ENCODE results near the gene RCAN2. TPM values are rescaled to one million over a fixed set of nuclear protein-coding genes. Genes with fewer than 3 reads are reported as not detected.

The RCAN2 gene
- total and polyA plus RNA-seq, 7 donors: 2.6 to 108 (median 20.0) TPM

DNA sequence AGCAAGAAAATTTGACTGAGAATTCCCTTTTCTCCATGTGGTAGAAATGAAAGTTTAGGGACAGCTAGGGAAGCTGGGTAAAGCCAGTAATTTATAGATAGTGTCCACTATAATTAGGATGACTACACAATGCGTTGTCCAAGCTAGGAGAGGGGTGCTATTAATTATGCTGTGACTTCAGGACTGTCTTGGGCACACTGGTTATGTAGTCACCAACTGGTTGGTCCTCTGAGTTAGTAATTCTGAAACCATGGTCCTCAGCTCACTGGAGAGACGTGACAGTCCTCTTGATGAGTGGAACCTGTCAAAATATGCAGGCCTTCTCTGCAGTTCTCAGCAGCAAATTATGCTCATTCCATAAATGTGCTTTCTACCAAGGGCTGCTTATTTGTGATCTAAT lies 225.9 kb downstream of the RCAN2 start:
- WGBS, 3 donors: 81 to 100% (median 89%) methylated on average over 2 of the region's 2 CpGs
- intact Hi-C loops (cut with DNase I): no loop called here
- peaks cover 3% of the 10 kb centered on the region for H3K4me1 ChIP-seq
- TF ChIP-seq, protein P1, sequence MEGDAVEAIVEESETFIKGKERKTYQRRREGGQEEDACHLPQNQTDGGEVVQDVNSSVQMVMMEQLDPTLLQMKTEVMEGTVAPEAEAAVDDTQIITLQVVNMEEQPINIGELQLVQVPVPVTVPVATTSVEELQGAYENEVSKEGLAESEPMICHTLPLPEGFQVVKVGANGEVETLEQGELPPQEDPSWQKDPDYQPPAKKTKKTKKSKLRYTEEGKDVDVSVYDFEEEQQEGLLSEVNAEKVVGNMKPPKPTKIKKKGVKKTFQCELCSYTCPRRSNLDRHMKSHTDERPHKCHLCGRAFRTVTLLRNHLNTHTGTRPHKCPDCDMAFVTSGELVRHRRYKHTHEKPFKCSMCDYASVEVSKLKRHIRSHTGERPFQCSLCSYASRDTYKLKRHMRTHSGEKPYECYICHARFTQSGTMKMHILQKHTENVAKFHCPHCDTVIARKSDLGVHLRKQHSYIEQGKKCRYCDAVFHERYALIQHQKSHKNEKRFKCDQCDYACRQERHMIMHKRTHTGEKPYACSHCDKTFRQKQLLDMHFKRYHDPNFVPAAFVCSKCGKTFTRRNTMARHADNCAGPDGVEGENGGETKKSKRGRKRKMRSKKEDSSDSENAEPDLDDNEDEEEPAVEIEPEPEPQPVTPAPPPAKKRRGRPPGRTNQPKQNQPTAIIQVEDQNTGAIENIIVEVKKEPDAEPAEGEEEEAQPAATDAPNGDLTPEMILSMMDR (IDR thresholded peaks at IDR 0.05): no peak
- H3K9me3 ChIP-seq: no peaks in the 10 kb centered on the region
- H3K36me3 ChIP-seq (ENCODE audit: insufficient read depth in 1 of 2, low read depth in 1 of 2): no peaks in the 10 kb centered on the region
- H3K4me3 ChIP-seq: no peak overlapping the region
- no peak for DNase-seq
- no peak for ATAC-seq
- H3K27ac ChIP-seq: no peak overlapping the region
- H3K27me3 ChIP-seq (ENCODE audit: insufficient read depth in 3 of 3, low read length in 2 of 3): no peaks in the 10 kb centered on the region

DNA sequence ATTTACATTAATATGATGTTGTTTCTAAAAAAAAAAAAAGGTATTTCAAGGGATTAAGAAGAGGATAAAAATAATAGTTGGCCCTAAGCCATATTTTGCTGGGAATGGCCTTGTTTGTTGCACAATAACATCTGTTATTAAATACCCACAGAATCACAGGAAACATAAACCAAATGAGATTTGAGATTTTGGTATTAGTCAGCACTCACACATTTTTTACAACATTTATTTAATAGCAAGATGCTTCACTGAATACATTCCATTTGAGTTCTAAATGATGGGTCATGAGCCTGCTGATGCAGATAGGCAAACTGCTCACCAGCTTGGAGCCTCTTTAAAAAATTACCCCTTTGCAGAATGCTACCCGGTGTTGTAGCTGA lies 227.6 kb downstream of the RCAN2 start:
- DNase-seq: no peak
- intact Hi-C loops (cut with DNase I): no loop called here
- TF ChIP-seq, protein P1 (IDR thresholded peaks at IDR 0.05): no peak
- Histone ChIP-seq H3K27ac (no peak overlapping the region), H3K36me3 (ENCODE audit: insufficient read depth in 1 of 2, low read depth in 1 of 2) (no peaks in the 10 kb centered on the region), H3K27me3 (ENCODE audit: insufficient read depth in 3 of 3, low read length in 2 of 3) (no peaks in the 10 kb centered on the region), H3K9me3 (no peaks in the 10 kb centered on the region), H3K4me1 (peaks cover 3% of the 10 kb centered on the region), H3K4me3 (no peak overlapping the region)
- WGBS, 3 donors: 12 to 33% (median 14%) methylated on average over 1 of the region's 1 CpG
- peak in 2 of 4 donors; percentile 49 to 60 for ATAC-seq

DNA sequence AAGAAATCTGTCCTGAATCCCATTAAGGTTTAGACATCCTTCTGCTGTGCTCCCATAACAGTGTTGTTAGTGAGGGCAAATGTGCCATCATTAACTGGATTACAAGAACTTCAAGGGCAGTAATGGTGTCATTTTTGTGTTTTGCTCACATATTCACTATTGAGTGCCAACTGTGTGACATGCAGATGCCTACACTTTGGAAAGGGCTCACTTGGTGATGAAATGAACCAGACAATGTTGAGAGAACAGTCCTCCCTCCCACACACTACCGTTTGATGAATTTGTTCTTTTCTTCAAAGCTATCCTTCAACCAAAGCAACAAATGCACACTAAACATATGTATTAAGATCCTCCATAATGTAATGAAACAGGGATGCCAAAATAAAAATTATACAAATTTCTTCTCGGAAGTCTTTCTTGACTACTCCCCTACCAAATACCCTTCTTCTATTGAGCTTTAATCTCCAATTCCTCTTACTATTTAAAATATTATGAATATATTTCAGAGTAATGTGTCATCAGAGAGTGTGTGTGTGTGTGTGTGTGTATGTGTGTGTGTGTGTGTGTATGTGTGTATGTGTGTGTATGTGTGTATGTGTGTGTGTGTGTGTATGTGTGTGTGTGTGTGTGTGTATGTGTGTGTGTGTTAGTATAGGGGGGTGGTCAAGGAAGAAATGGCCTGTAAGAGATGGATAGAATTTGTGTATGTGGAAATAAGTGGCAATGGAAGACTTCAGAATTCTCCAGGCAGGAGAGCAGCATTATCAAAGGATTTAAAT lies 228.1 kb downstream of the RCAN2 start:
- Histone ChIP-seq H3K36me3 (ENCODE audit: insufficient read depth in 1 of 2, low read depth in 1 of 2) (no peaks in the 10 kb centered on the region), H3K4me3 (no peak overlapping the region), H3K9me3 (no peaks in the 10 kb centered on the region), H3K27ac (no peak overlapping the region), H3K27me3 (ENCODE audit: insufficient read depth in 3 of 3, low read length in 2 of 3) (no peaks in the 10 kb centered on the region), H3K4me1 (peaks cover 3% of the 10 kb centered on the region)
- intact Hi-C loops (cut with DNase I): no loop called here
- DNase-seq (no peak), ATAC-seq (peak in 2 of 4 donors; percentile 42 to 50)
- TF ChIP-seq, protein P1 (IDR thresholded peaks at IDR 0.05): no peak
- WGBS, 3 donors: 59 to 68% (median 60%) methylated on average over 2 of the region's 2 CpGs

DNA sequence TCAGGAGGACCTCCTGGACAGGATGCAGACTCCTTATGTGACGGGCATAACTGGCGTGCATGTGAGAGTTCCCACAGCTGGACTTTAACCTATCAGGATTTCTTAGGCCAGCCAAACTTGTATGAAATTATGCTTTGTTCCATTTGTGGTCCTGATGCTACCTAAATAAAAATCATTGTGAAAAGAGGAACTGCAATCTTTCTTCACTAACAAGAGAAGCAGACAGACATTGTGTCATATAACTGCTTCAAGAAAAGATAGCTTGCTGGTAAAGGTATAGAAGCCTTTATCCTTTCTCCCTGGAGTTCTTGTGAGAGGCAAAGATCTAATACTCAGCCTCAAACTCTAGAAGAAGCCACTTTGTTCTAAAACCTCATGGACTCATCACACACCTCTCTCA lies 233.0 kb downstream of the RCAN2 start:
- WGBS, 3 donors: 87 to 94% (median 90%) methylated on average over 2 of the region's 2 CpGs
- no peaks in the 10 kb centered on the region for H3K9me3 ChIP-seq
- no peak overlapping the region for H3K4me3 ChIP-seq
- H3K36me3 ChIP-seq (ENCODE audit: insufficient read depth in 1 of 2, low read depth in 1 of 2): no peaks in the 10 kb centered on the region
- intact Hi-C loops (cut with DNase I): no loop called here
- TF ChIP-seq, protein P1 (IDR thresholded peaks at IDR 0.05): no peak
- no peaks in the 10 kb centered on the region for H3K4me1 ChIP-seq
- no peak overlapping the region for H3K27ac ChIP-seq
- no peak for DNase-seq
- ATAC-seq: no peak
- H3K27me3 ChIP-seq (ENCODE audit: insufficient read depth in 3 of 3, low read length in 2 of 3): no peaks in the 10 kb centered on the region

DNA sequence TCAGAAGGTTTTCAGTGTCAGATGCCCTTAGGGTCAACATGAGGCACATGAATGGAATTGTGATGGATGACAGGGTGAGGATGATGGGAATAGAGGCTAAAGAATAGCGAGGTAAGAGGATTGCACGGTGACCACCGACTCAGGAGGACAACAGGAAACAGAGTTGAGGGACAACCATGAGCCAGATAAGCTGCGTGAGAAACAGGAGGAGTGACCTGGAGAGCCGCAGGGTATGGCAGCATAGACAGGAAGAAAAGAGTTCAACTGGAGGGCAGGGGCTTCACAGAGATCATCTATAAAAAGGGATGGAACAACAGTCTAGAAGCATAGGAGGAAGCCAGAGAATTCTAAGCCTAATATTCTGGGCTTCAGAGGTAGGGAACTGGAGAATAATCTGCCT lies 235.7 kb downstream of the RCAN2 start:
- WGBS, 3 donors: 67 to 76% (median 68%) methylated on average over 5 of the region's 5 CpGs

More for the DNA sequence above, 235.7 kb downstream of the RCAN2 start:
- DNase-seq (no peak), ATAC-seq (no peak)
- intact Hi-C loops (cut with DNase I): no loop called here
- TF ChIP-seq, protein P1 (IDR thresholded peaks at IDR 0.05): no peak
- H3K4me1 ChIP-seq: peaks cover 8% of the 10 kb centered on the region
- H3K9me3 ChIP-seq: no peaks in the 10 kb centered on the region
- H3K4me3 ChIP-seq: no peak overlapping the region
- no peaks in the 10 kb centered on the region for H3K36me3 ChIP-seq (ENCODE audit: insufficient read depth in 1 of 2, low read depth in 1 of 2)
- no peaks in the 10 kb centered on the region for H3K27me3 ChIP-seq (ENCODE audit: insufficient read depth in 3 of 3, low read length in 2 of 3)
- H3K27ac ChIP-seq: no peak overlapping the region

Measured in psoas muscle (tissue), 8 donors.